ENCODE measurements around the gene CPXCR1.
"Not testable (repeated sequence)": the region's sequence is repeated elsewhere in the genome, so short reads cannot be mapped to it uniquely, and the experiment has no call there.

The CPXCR1 gene

GRCh38 chrX:88746925-88747324, at the start of gene CPXCR1:
Gene CPXCR1, plus strand, starts transcription at chrX:88747225. Its CDS starts 6,190 bp downstream, at chrX:88753415.
- no peak for DNase-seq (ENCODE audit: low read depth in 2 of 2)

- DNase-seq (ENCODE audit: low read depth in 2 of 2) = no peak
Observed at GRCh38 chrX:88735835-88736234, 11.2 kb upstream of the CPXCR1 start.

GRCh38 chrX:88746215-88746614, 810 bp upstream of the CPXCR1 start:
- DNase-seq (ENCODE audit: low read depth in 2 of 2) = not testable (repeated sequence)

GRCh38 chrX:88752339-88752738, 5.3 kb downstream of the CPXCR1 start:
- not testable (repeated sequence) for DNase-seq (ENCODE audit: low read depth in 2 of 2)

- DNase-seq (ENCODE audit: low read depth in 2 of 2) = no peak
Observed at GRCh38 chrX:88789825-88790224, 42.8 kb downstream of the CPXCR1 start.

All from stimulated activated CD4-positive, alpha-beta T cell treated with anti-CD3 and anti-CD28 coated beads, Interleukin-1b, Interleukin-23, amount 100 ng/mL, for 4 hours (primary cell).